ENCODE measurements around the gene MYMK.

The MYMK gene

DNA sequence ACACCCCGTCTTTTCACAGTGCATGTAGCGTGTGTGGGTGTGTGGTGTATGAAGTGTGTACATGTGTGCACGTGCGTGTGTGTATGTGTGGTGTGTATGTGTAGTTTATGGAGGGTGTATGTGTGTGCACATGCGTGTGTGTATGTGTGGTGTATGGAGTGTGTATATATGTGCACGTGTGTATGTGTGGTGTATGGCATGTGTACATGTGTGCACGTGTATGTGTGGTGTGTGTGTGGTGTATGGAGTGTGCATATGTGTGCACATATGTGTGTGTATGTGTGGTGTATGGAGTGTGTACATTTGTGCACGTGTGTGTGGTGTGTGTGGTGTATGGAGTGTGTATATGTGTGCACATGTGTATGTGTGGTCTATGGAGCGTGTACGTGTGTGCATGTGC, 13.2 kb downstream of the MYMK start (continued):
- TF ChIP-seq, protein P1, sequence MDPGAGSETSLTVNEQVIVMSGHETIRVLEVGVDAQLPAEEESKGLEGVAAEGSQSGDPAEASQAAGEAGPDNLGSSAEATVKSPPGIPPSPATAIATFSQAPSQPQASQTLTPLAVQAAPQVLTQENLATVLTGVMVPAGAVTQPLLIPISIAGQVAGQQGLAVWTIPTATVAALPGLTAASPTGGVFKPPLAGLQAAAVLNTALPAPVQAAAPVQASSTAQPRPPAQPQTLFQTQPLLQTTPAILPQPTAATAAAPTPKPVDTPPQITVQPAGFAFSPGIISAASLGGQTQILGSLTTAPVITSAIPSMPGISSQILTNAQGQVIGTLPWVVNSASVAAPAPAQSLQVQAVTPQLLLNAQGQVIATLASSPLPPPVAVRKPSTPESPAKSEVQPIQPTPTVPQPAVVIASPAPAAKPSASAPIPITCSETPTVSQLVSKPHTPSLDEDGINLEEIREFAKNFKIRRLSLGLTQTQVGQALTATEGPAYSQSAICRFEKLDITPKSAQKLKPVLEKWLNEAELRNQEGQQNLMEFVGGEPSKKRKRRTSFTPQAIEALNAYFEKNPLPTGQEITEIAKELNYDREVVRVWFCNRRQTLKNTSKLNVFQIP (CRISPR knock-in tag; IDR thresholded peaks at IDR 0.05; ENCODE audit: borderline replicate concordance, low read depth), result no peak
- TF ChIP-seq PPARA (CRISPR knock-in tag; IDR thresholded peaks at IDR 0.05; ENCODE audit: borderline replicate concordance) (no peak), TOX (CRISPR knock-in tag; IDR thresholded peaks at IDR 0.05; ENCODE audit: borderline replicate concordance) (no peak), ISL1 (CRISPR knock-in tag; IDR thresholded peaks at IDR 0.05) (no peak), ESRRG (CRISPR knock-in tag; IDR thresholded peaks at IDR 0.05) (no peak), ZFP30 (CRISPR knock-in tag; IDR thresholded peaks at IDR 0.05) (no peak), GLIS3 (CRISPR knock-in tag; IDR thresholded peaks at IDR 0.05) (no peak), RARB (CRISPR knock-in tag; IDR thresholded peaks at IDR 0.05) (no peak), BACH2 (CRISPR knock-in tag; IDR thresholded peaks at IDR 0.05; ENCODE audit: borderline replicate concordance) (no peak), CSDC2 (CRISPR knock-in tag; IDR thresholded peaks at IDR 0.05) (no peak)

DNA sequence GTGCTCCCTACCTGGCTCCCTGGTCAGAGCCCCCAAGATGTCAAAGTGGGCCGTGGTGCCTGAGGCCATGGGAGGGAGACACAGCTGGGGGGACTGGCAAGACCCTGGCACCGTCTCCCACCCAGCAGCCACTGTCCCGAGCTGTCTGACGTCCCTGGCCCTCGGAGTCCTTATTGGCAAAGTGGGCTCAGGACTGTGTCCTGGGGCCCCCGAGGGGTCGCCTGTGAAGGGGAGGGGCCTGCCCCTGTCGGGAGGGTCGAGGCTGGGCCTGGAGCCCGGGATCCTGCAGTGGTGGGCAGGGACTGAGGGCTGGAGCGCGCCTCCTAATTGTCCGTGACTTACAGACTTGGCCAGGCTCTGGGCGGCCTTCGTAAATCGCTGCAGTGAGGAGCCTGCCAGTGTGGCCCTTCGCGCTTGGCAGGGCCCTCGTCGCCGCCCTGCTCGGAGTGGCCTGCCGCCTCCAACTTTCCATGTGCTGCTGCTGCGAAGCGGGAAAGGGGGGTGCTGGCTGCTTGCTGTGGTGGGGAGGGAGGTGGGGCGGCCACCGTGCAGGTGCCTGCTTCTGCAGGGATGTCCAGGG, 13.7 kb downstream of the MYMK start:
- ATAC-seq, result no peak
- no peak for TF ChIP-seq OSR1 (CRISPR knock-in tag; IDR thresholded peaks at IDR 0.05)
- no peak for TF ChIP-seq ZNF70 (CRISPR knock-in tag; IDR thresholded peaks at IDR 0.05)
- TF ChIP-seq, protein P2, sequence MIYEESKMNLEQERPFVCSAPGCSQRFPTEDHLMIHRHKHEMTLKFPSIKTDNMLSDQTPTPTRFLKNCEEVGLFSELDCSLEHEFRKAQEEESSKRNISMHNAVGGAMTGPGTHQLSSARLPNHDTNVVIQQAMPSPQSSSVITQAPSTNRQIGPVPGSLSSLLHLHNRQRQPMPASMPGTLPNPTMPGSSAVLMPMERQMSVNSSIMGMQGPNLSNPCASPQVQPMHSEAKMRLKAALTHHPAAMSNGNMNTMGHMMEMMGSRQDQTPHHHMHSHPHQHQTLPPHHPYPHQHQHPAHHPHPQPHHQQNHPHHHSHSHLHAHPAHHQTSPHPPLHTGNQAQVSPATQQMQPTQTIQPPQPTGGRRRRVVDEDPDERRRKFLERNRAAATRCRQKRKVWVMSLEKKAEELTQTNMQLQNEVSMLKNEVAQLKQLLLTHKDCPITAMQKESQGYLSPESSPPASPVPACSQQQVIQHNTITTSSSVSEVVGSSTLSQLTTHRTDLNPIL (CRISPR knock-in tag; IDR thresholded peaks at IDR 0.05; ENCODE audit: low read depth), result no peak
- no peak for TF ChIP-seq TCF4 (CRISPR knock-in tag; IDR thresholded peaks at IDR 0.05; ENCODE audit: borderline replicate concordance)
- TF ChIP-seq, protein P1 (CRISPR knock-in tag; IDR thresholded peaks at IDR 0.05; ENCODE audit: borderline replicate concordance, low read depth), result no peak
- no peak for TF ChIP-seq TOX (CRISPR knock-in tag; IDR thresholded peaks at IDR 0.05; ENCODE audit: borderline replicate concordance)
- no peak for TF ChIP-seq RARB (CRISPR knock-in tag; IDR thresholded peaks at IDR 0.05)
- no peak for TF ChIP-seq TSHZ2 (CRISPR knock-in tag; IDR thresholded peaks at IDR 0.05)
- TF ChIP-seq CSRNP3 (CRISPR knock-in tag; IDR thresholded peaks at IDR 0.05), result no peak
- TF ChIP-seq PPARA (CRISPR knock-in tag; IDR thresholded peaks at IDR 0.05; ENCODE audit: borderline replicate concordance), result no peak
- TF ChIP-seq ZFP3 (CRISPR knock-in tag; IDR thresholded peaks at IDR 0.05), result no peak
- no peak for TF ChIP-seq ZFP30 (CRISPR knock-in tag; IDR thresholded peaks at IDR 0.05)
- TF ChIP-seq ZC3H10 (CRISPR knock-in tag; IDR thresholded peaks at IDR 0.05), result no peak
- TF ChIP-seq BACH2 (CRISPR knock-in tag; IDR thresholded peaks at IDR 0.05; ENCODE audit: borderline replicate concordance), result no peak
- TF ChIP-seq ISL1 (CRISPR knock-in tag; IDR thresholded peaks at IDR 0.05), result no peak
- TF ChIP-seq SNAI2 (CRISPR knock-in tag; IDR thresholded peaks at IDR 0.05), result no peak

DNA sequence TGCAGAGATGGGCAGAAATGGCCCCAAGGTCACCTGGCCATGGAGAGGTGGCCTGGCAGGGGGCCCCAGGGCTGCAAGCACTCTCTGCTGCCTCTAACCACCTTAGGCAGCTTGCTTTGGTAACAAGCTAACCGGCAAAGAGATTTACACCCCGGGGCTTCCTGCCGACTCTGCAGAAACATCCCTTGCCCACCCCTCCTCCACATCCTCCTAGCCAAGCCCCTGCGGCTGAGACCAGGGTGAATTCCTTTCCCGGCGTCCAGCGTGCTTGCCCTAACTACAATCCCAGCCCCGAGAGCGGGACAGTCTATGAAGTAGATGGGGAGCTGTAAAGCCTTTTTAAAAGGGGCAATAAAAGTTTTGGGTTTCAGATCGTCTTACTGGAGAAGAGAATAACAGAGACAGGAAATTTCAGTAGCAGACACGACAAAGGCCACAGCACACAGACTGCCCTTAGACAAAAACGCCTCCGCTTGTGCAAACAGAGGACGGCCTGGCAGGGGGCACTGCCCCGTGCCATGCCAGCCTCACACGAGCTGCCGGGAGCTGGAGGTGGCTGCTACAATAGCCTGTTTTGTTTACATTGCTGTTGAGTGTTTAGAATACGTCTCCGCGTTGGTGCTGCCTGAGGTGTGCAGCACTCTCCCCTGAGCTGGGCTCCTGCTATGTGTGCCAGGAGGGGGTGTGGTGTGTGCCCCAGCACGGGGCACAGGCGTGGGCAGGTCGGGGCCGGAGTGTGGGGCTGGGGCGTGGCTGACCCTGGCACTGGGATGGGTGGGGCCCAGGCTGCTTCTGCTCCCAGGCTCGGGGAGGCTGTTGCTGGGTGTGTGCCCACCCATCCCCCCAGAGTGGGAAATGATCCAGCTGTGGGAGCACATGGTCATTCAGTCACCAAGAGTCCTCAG, 15.3 kb downstream of the MYMK start:
- ATAC-seq, result no peak
- no peak for TF ChIP-seq GLIS3 (CRISPR knock-in tag; IDR thresholded peaks at IDR 0.05)
- no peak for TF ChIP-seq ZNF565 (CRISPR knock-in tag; conservative IDR thresholded peaks at IDR 0.05; ENCODE audit: low read depth)
- TF ChIP-seq CSRNP3 (CRISPR knock-in tag; IDR thresholded peaks at IDR 0.05), result no peak
- TF ChIP-seq, protein P2 (CRISPR knock-in tag; IDR thresholded peaks at IDR 0.05; ENCODE audit: low read depth), result no peak
- no peak for TF ChIP-seq BACH2 (CRISPR knock-in tag; IDR thresholded peaks at IDR 0.05; ENCODE audit: borderline replicate concordance)
- no peak for TF ChIP-seq RARB (CRISPR knock-in tag; IDR thresholded peaks at IDR 0.05)
- no peak for TF ChIP-seq TSHZ2 (CRISPR knock-in tag; IDR thresholded peaks at IDR 0.05)

All from SK-N-SH treated with all-trans-retinoic acid at 6 μM for 48 hours (cell line).